Keratinocyte (primary cell): Measurements from ENCODE around the gene RAPGEF1. TPM values are rescaled to one million over a fixed set of nuclear protein-coding genes. Genes with fewer than 3 reads are reported as not detected.

Source experiments
- DNase-seq: peaks from one replicate; pipeline ENCODE4 v3.0.0-alpha.2; 2011; ENCODE audit warnings: low read depth, missing footprints, low spot score
- FAIRE-seq: peaks from 2 replicates; lab custom pipeline; 2011; peaks lifted over from hg19 to GRCh38; lab: Jason Lieb, UNC
- H2AFZ ChIP-seq: 2 replicates; pipeline ENCODE4 v1.6.0; 2012; ENCODE audit warnings: low read length, control low read depth, inconsistent platforms; ENCODE audit not compliant: control insufficient read depth
- H3K27ac ChIP-seq: 2 replicates; pipeline ENCODE4 v1.5.1; 2011; ENCODE audit warnings: low read length; ENCODE audit not compliant: control insufficient read depth, insufficient read depth
- H3K27me3 ChIP-seq: 3 replicates; pipeline ENCODE4 v1.6.0; 2011; ENCODE audit warnings: low read length; ENCODE audit not compliant: control insufficient read depth, insufficient read depth; ENCODE audit errors: extremely low read depth
- H3K36me3 ChIP-seq, 2 experiments: 2 replicates in 1 of 2; 3 replicates in 1 of 2; pipeline ENCODE4 v1.5.1; 2011; ENCODE audit warnings: low read length in 2 of 2, mild to moderate bottlenecking in 1 of 2; ENCODE audit not compliant: control insufficient read depth in 2 of 2, insufficient read depth in 2 of 2; ENCODE audit errors: extremely low read depth in 1 of 2
- H3K4me1 ChIP-seq: 3 replicates; pipeline ENCODE4 v1.5.1; 2011; ENCODE audit warnings: low read length; ENCODE audit not compliant: control insufficient read depth, insufficient read depth; ENCODE audit errors: extremely low read depth
- H3K4me2 ChIP-seq: 3 replicates; pipeline ENCODE4 v1.6.0; 2011; ENCODE audit warnings: low read depth, low read length; ENCODE audit not compliant: control insufficient read depth, insufficient read depth; ENCODE audit errors: extremely low read depth
- H3K4me3 ChIP-seq, 3 experiments: fragments of 200-600 bp in 1 of 3; sonication (generic) in 1 of 3; 2 replicates in 2 of 3; 3 replicates in 1 of 3; pipeline ENCODE4 v1.5.1; 2011 to 2016; ENCODE audit warnings: low read length in 3 of 3, mild to moderate bottlenecking in 3 of 3, control low read depth in 2 of 3, inconsistent platforms in 1 of 3, low read depth in 1 of 3, mixed read lengths in 1 of 3, mixed run types in 1 of 3, moderate library complexity in 1 of 3; ENCODE audit not compliant: control insufficient read depth in 2 of 3, insufficient read depth in 2 of 3; ENCODE audit errors: extremely low read depth in 1 of 3
- H3K79me2 ChIP-seq: 2 replicates; pipeline ENCODE4 v1.6.0; 2012; ENCODE audit warnings: low read length; ENCODE audit not compliant: control insufficient read depth, insufficient read depth
- H3K9ac ChIP-seq: 3 replicates; pipeline ENCODE4 v1.6.0; 2011; ENCODE audit warnings: low read length; ENCODE audit not compliant: control insufficient read depth, insufficient read depth; ENCODE audit errors: extremely low read depth
- H3K9me1 ChIP-seq: 3 replicates; pipeline ENCODE4 v1.6.0; 2011; ENCODE audit warnings: low read length; ENCODE audit not compliant: control insufficient read depth, insufficient read depth; ENCODE audit errors: extremely low read depth
- H3K9me3 ChIP-seq: 2 replicates; pipeline ENCODE4 v1.5.1; 2012; ENCODE audit warnings: low read depth, low read length; ENCODE audit not compliant: control insufficient read depth
- H4K20me1 ChIP-seq: 3 replicates; pipeline ENCODE4 v1.6.0; 2011; ENCODE audit warnings: low read length; ENCODE audit not compliant: control insufficient read depth, insufficient read depth; ENCODE audit errors: extremely low read depth
- EZH2 ChIP-seq: IDR thresholded peaks from one replicate; pipeline ENCODE4 v1.6.1; 2012; ENCODE audit warnings: inconsistent platforms, mild to moderate bottlenecking, low read length, moderate library complexity
- dilution Hi-C: fragments of 300-500 bp; cut with MboI; formaldehyde crosslinking; loops from one replicate; pipeline ENCODE4 v1.7.0; 2020; ENCODE audit warnings: low sequenced_read_pairs; ENCODE audit not compliant: extremely low pct_ligation_motif_present
- polyA plus RNA-seq, 5 experiments: library from polyadenylated mRNA; depleted of rRNA in 3 of 5; stranded (reverse) in 3 of 5; stranded (forward) in 1 of 5; unstranded in 1 of 5; fragments of >200 nt; gene quantifications; 1 replicate in 1 of 5; 2 replicates in 3 of 5; 3 replicates in 1 of 5; pipeline versions ENCODE4 v1.2.1 to v1.2.3, GENCODE V29; 2011 to 2012; ENCODE audit warnings: missing spikeins in 2 of 5, low read depth in 1 of 5, low replicate concordance in 1 of 5
- TF ChIP-seq, protein P1 (sequence below), 3 experiments: IDR thresholded peaks in 1 of 3; conservative IDR thresholded peaks in 1 of 3; optimal IDR thresholded peaks in 1 of 3; 2 replicates in 2 of 3; 3 replicates in 1 of 3; pipeline versions ENCODE3 to v1.5.1; 2011; ENCODE audit warnings: low read length in 3 of 3, mild to moderate bottlenecking in 3 of 3, moderate library complexity in 2 of 3, control low read depth in 1 of 3, inconsistent platforms in 1 of 3; ENCODE audit not compliant: insufficient read depth in 2 of 3; ENCODE audit errors: extremely low read depth in 1 of 3

The RAPGEF1 gene
- polyA plus RNA-seq, 1 donor (not counting 4 experiments of a cell fraction or from before 2014, with no cell fraction given) = 18.5 TPM

DNA sequence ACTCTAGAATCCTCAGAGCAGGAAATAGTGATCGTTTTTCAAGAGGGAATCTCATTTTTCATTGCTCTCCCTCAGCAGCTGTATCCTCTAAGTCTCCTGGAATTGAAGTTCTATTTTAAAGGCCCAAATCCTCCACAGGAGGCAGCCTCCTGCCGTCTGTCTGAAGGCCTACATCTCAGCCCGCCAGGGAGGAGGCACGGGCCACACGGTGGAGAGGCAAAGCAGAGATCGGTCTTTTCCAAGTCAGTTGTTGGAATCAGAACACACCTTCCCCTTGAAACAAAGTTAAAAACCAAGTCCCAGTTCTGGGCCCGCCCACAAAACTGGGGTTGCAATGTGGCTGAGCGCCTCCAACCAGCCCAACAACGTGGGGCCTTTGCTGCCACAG lies 68.7 kb downstream of the RAPGEF1 start:
- Histone ChIP-seq H3K79me2 (peaks cover 27% of the 10 kb centered on the region), H3K27me3 (no peaks in the 10 kb centered on the region), H3K4me2 (no peak overlapping the region), H4K20me1 (peaks cover 6% of the 10 kb centered on the region), H3K9ac (no peak overlapping the region), H3K4me1 (peaks cover 23% of the 10 kb centered on the region), H3K27ac (no peak overlapping the region), H3K36me3 (no peaks in the 10 kb centered on the region), H2AFZ (no peak overlapping the region), H3K4me3 (no peak overlapping the region), H3K9me3 (no peaks in the 10 kb centered on the region), H3K9me1 (peaks cover 2% of the 10 kb centered on the region)
- TF ChIP-seq EZH2 = no peak
- TF ChIP-seq, protein P1, sequence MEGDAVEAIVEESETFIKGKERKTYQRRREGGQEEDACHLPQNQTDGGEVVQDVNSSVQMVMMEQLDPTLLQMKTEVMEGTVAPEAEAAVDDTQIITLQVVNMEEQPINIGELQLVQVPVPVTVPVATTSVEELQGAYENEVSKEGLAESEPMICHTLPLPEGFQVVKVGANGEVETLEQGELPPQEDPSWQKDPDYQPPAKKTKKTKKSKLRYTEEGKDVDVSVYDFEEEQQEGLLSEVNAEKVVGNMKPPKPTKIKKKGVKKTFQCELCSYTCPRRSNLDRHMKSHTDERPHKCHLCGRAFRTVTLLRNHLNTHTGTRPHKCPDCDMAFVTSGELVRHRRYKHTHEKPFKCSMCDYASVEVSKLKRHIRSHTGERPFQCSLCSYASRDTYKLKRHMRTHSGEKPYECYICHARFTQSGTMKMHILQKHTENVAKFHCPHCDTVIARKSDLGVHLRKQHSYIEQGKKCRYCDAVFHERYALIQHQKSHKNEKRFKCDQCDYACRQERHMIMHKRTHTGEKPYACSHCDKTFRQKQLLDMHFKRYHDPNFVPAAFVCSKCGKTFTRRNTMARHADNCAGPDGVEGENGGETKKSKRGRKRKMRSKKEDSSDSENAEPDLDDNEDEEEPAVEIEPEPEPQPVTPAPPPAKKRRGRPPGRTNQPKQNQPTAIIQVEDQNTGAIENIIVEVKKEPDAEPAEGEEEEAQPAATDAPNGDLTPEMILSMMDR (optimal IDR thresholded peaks at IDR 0.05 in 1 of 3, IDR thresholded peaks at IDR 0.05 in 1 of 3, conservative IDR thresholded peaks at IDR 0.05 in 1 of 3; ENCODE audit: extremely low read depth in 1 of 3, insufficient read depth in 2 of 3, low read length in 3 of 3) = no peak
- no peak for FAIRE-seq
- no peak for DNase-seq
- dilution Hi-C loops = no loop called here

DNA sequence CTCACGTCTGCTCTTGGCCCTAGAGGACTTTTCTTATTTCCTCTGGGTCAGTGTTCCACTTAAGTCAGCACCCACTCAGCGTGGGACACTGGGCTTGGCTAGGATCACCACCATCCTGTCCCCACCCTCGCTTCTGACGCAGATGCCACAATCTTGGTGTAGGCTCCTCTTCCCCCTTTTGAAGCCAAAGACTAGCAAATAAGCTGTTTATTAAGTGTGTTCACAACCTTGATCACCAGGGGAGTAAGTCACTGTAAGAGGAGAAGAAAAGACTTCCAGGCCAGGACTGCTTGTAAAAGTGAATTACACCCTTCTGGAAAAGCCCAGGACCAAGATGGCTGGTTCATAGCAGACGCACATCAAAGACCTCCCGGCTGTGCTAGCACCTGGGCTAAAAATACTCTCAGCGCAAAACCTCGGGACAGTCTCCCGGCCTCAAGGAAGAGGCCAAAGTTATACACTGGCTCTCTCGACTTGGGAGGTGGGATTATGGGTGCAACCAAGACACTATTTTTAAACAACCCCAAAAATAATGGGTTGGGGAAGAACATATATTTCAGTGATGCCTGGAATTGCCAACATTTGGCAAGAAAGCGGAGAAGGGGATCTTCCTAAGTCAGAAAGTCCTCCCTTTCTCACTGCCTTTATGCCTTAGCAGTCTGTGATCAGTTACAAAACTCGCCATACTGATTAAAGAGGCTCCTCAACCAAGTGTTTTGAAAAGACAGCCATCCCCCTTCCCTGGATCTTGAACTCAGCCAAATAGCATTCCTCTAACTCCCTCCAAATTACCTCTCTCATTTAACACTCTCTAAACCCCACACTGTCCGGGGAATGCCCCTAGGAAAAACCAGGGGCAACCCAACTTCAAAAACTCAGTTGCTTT lies 69.4 kb downstream of the RAPGEF1 start:
- Histone ChIP-seq H3K9me3 (no peaks in the 10 kb centered on the region), H3K27ac (no peak overlapping the region), H4K20me1 (peaks cover 6% of the 10 kb centered on the region), H3K9me1 (peaks cover 2% of the 10 kb centered on the region), H3K27me3 (no peaks in the 10 kb centered on the region), H3K79me2 (peaks cover 25% of the 10 kb centered on the region), H3K36me3 (no peaks in the 10 kb centered on the region), H3K4me3 (no peak overlapping the region), H3K4me2 (no peak overlapping the region), H3K4me1 (peaks cover 24% of the 10 kb centered on the region), H2AFZ (no peak overlapping the region), H3K9ac (no peak overlapping the region)
- TF ChIP-seq EZH2 = no peak
- TF ChIP-seq, protein P1 (optimal IDR thresholded peaks at IDR 0.05 in 1 of 3, IDR thresholded peaks at IDR 0.05 in 1 of 3, conservative IDR thresholded peaks at IDR 0.05 in 1 of 3; ENCODE audit: extremely low read depth in 1 of 3, insufficient read depth in 2 of 3, low read length in 3 of 3) = no peak
- DNase-seq (no peak), FAIRE-seq (no peak)
- dilution Hi-C loops = no loop called here
